Posterior cingulate gyrus (tissue), 11 donors: ENCODE data around the gene GBP7.
"Not testable (repeated sequence)": the region's sequence is repeated elsewhere in the genome, so short reads cannot be mapped to it uniquely, and the experiment has no call there.

Experiments
- DNase-seq, 10 donors: peaks; one replicate each; pipeline versions ENCODE4 v3.0.0 to v3.0.0-alpha.2; 2020 to 2021; ENCODE audit warnings: mixed read lengths in 3 of 10
- intact Hi-C: fragments of 100-400 bp; cut with DNase I; formaldehyde crosslinking; loops from one replicate; pipeline ENCODE4 v1.15.1; 2023

GBP7 gene

GRCh38 chr1:89175601-89176256, at the start of gene GBP7:
Gene GBP7 (minus strand): TSS chr1:89176003. CDS start chr1:89171935, 4,068 bp downstream.
- DNase-seq = no peak
- intact Hi-C loops = no loop called here

GRCh38 chr1:89221341-89221740, 45.5 kb upstream of the GBP7 start:
- no peak for DNase-seq
- intact Hi-C loops = no loop called here

- DNase-seq, intact Hi-C loops: not testable (repeated sequence)
Observed at GRCh38 chr1:89219851-89220250, 44.0 kb upstream of the GBP7 start.

GRCh38 chr1:89218941-89219340, 43.1 kb upstream of the GBP7 start:
- DNase-seq, intact Hi-C loops: not testable (repeated sequence)

GRCh38 chr1:89213347-89213746, 37.5 kb upstream of the GBP7 start:
- intact Hi-C loops = no loop called here
- DNase-seq = no peak

GRCh38 chr1:89211035-89211634, 35.3 kb upstream of the GBP7 start:
- DNase-seq = no peak
- intact Hi-C loops = no loop called here

- intact Hi-C loops = no loop called here
- no peak for DNase-seq
Observed at GRCh38 chr1:89206373-89206772, 30.6 kb upstream of the GBP7 start.

- intact Hi-C loops = no loop called here
- DNase-seq = no peak
Observed at GRCh38 chr1:89203166-89203565, 27.4 kb upstream of the GBP7 start.

- intact Hi-C loops = no loop called here
- DNase-seq = no peak
Observed at GRCh38 chr1:89201106-89201794, 25.4 kb upstream of the GBP7 start.

GRCh38 chr1:89200663-89201062, 24.9 kb upstream of the GBP7 start:
- intact Hi-C loops = no loop called here

GRCh38 chr1:89199525-89200031, 23.8 kb upstream of the GBP7 start:
- intact Hi-C loops = no loop called here
- DNase-seq = no peak

More at GRCh38 chr1:89200663-89201062, 24.9 kb upstream of the GBP7 start:
- no peak for DNase-seq

- intact Hi-C loops = no loop called here
- DNase-seq = peak in 4 of 10 donors; percentile 4 to 80 (median 42)
Observed at GRCh38 chr1:89198491-89199072, 22.8 kb upstream of the GBP7 start, which contains the start of gene GBP4. Gene GBP4 (minus strand): TSS chr1:89198942. CDS start chr1:89198834, 108 bp downstream.

GRCh38 chr1:89198081-89198480, 22.3 kb upstream of the GBP7 start:
- intact Hi-C loops = no loop called here
- DNase-seq = no peak

GRCh38 chr1:89195476-89195875, 19.7 kb upstream of the GBP7 start:
- DNase-seq = no peak
- intact Hi-C loops = no loop called here

GRCh38 chr1:89191314-89191713, 15.5 kb upstream of the GBP7 start:
- no peak for DNase-seq
- intact Hi-C loops = no loop called here

GRCh38 chr1:89190017-89190416, 14.2 kb upstream of the GBP7 start:
- intact Hi-C loops = no loop called here
- DNase-seq = no peak

- intact Hi-C loops = no loop called here
- DNase-seq = no peak
Observed at GRCh38 chr1:89179343-89179742, 3.5 kb upstream of the GBP7 start.

GRCh38 chr1:89176971-89177370, 1.2 kb upstream of the GBP7 start:
- intact Hi-C loops = no loop called here
- no peak for DNase-seq

- intact Hi-C loops = no loop called here
Observed at GRCh38 chr1:89174491-89174890, 1.3 kb downstream of the GBP7 start.

GRCh38 chr1:89172468-89173143, 3.2 kb downstream of the GBP7 start:
- intact Hi-C loops = no loop called here
- no peak for DNase-seq

More at GRCh38 chr1:89174491-89174890, 1.3 kb downstream of the GBP7 start:
- no peak for DNase-seq

GRCh38 chr1:89171067-89171438, 4.8 kb downstream of the GBP7 start:
- intact Hi-C loops = no loop called here
- no peak for DNase-seq
